ENCODE results near the gene GNAO1. TPM values are rescaled to one million over a fixed set of nuclear protein-coding genes. Genes with fewer than 3 reads are reported as not detected.
A peak's percentile ranks its signal among the peaks of the same experiment; 100 is the strongest.

Gene GNAO1
- polyA plus RNA-seq, 4 donors: 0.81 to 8.2 (median 3.2) TPM

DNA sequence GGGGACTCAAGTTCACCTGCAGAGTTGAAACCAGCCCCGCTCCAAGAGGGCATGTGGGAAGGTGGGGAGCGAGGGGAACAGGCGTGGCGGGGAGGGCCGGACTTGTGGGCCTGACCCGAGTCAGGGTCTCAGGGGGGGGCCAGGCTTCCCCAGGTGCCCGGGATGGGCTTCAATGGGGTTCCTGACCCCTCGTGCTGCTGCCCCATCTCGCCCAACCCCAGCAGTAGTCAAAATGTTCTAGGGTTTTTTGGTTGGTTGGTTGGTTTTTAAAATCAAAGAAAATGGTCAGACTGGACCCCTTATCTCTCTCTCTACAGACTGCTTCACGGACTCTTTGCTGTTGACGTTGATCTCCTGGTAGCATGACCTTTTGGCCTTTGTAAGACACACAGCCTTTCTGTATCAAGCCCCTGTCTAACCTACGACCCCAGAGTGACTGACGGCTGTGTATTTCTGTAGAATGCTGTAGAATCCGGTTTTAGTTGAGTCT lies 164.5 kb downstream of the GNAO1 start:
- Histone ChIP-seq H3K36me3 (ENCODE audit: control insufficient read depth in 3 of 3, insufficient read depth in 2 of 3, low read depth in 1 of 3, low read length in 3 of 3) (peaks cover 0 to 8% (median 0%) of the 10 kb centered on the region in 3 donors), H3K27ac (ENCODE audit: low read depth in 1 of 3, low read length in 2 of 3) (no peak overlapping the region), H3K4me1 (ENCODE audit: control insufficient read depth in 3 of 3, insufficient read depth in 2 of 3, low read depth in 1 of 3, low read length in 2 of 3) (peaks cover 0 to 14% (median 2%) of the 10 kb centered on the region in 3 donors), H3K9me3 (ENCODE audit: control insufficient read depth in 2 of 2, insufficient read depth in 1 of 2, low read depth in 1 of 2, low read length in 1 of 2) (no peaks in the 10 kb centered on the region), H3K4me3 (ENCODE audit: low read depth in 1 of 3, low read length in 3 of 3) (peak overlapping the region in 1 of 3 donors; percentile 54), H3K27me3 (ENCODE audit: control insufficient read depth in 3 of 3, insufficient read depth in 3 of 3, low read length in 3 of 3) (no peaks in the 10 kb centered on the region)
- FAIRE-seq: no peak
- WGBS, 3 donors: 63 to 66% (median 64%) methylated on average over 14 of the region's 14 CpGs
- no peak for DNase-seq

DNA sequence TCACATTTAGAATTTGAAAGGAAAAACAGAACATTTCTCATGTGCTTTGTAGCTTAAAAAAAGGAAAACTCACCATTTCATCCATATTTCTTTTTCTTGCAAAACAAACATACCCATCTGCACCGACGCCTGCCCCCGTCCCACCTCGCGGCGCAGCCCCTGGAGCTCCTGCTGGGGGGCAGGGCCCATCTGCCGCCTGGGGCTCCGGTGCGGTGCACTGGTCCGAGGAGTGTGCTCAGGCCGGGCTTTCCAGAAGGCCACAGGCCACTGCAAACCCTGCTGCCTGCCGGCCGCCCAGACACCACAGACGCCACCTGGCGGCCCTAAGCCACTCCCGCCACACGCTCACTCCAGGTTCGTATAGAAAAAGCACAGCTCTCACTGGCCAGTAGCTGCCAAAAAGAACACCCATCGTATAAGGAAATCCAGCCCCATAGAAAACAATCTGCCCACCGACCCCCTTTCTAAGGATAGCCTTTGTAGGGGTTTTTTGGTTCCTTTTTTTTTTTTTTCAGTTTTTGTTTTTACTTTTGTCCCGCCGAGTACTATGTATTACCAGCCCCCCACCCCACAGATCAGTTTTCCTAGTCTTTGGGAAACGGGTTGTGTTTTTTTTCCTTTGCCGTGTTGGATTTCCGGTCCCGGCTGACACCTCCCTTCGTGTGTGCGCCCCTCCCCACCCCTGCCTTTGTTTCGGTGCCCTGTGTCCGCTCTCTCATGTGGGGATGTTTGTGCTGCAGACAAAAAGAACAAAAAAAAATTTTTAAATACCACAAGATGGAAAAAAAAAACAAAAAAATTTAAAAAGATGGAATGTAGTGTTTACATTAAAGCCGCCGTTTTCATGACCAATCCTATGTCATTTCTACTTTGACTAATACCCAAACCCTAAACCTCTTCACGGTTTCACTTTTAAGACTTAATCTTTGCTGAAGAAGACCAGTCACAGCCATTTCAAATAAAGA lies 165.3 kb downstream of the GNAO1 start:
- Histone ChIP-seq H3K9me3 (ENCODE audit: control insufficient read depth in 2 of 2, insufficient read depth in 1 of 2, low read depth in 1 of 2, low read length in 1 of 2) (no peaks in the 10 kb centered on the region), H3K27me3 (ENCODE audit: control insufficient read depth in 3 of 3, insufficient read depth in 3 of 3, low read length in 3 of 3) (no peaks in the 10 kb centered on the region), H3K4me1 (ENCODE audit: control insufficient read depth in 3 of 3, insufficient read depth in 2 of 3, low read depth in 1 of 3, low read length in 2 of 3) (peaks cover 0 to 14% (median 2%) of the 10 kb centered on the region in 3 donors), H3K36me3 (ENCODE audit: control insufficient read depth in 3 of 3, insufficient read depth in 2 of 3, low read depth in 1 of 3, low read length in 3 of 3) (peaks cover 0 to 8% (median 0%) of the 10 kb centered on the region in 3 donors), H3K27ac (ENCODE audit: low read depth in 1 of 3, low read length in 2 of 3) (peak overlapping the region in 2 of 3 donors; percentile 9 to 40), H3K4me3 (ENCODE audit: low read depth in 1 of 3, low read length in 3 of 3) (peak overlapping the region in 2 of 3 donors; percentile 53 to 54)
- FAIRE-seq (no peak), DNase-seq (peak; percentile 70 to 85)
- 1 to 2% (median 1%) methylated on average over 33 of the region's 33 CpGs for WGBS, 3 donors

DNA sequence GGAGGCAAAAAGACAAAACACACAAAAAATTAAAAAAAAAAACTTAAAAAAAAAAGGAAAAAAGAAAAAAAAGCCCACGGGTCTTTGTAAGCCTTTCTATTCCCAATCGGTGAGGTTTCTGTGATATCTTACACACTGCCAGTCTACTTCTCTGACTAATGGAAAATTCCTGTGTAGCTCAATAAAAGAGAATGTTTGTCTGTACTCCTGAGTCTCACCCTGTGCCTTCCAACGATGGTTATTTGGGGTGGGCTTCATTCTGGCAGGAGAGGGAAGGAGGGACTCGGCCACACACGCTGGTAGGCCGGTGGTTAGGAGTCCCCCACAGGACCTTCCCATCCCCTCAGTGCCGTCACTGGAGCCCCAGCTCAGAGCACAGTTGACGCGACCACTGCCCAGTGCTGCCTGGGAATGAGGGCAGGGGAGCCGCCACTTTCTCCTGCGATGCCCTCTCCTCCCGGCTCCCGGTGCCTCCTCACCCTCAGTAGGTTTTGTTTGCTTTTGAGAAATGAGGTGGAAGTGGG lies 166.0 kb downstream of the GNAO1 start:
- peak; percentile 31 to 38 for DNase-seq

DNA sequence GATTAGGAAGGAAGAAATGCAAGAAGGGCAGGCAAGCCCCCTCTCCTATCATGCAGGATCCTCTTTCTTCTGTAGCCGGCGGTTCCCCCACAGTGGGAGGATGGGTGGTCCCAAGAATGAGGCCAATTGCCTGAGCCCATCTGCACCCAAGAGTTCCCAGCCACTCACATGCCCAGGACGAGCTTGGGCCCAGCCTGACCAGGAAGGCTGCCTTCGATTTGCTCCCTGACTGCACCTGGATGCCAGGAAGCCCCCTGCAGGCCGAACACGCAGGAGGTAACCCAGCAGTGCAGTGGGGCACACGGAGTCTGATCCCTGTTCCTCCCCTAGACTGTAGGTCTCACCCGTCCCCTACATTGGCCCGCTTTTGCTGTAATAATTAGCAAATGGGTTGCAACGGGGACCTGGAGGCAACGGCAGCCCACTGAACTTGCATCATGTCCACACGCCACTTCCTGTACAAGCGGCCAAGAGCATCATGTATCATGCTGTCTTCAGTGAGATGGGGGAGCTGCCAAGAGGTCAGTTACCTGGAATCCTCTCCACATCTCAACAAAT lies 166.6 kb downstream of the GNAO1 start:
- FAIRE-seq (no peak), DNase-seq (peak in 1 of 2 donors; percentile 18)
- peaks cover 0 to 20% (median 0%) of the 10 kb centered on the region in 3 donors for H3K36me3 ChIP-seq (ENCODE audit: control insufficient read depth in 3 of 3, insufficient read depth in 2 of 3, low read depth in 1 of 3, low read length in 3 of 3)
- H3K27me3 ChIP-seq (ENCODE audit: control insufficient read depth in 3 of 3, insufficient read depth in 3 of 3, low read length in 3 of 3): no peaks in the 10 kb centered on the region
- 70 to 85% (median 80%) methylated on average over 11 to 13 of the region's 13 CpGs for WGBS, 3 donors
- peaks cover 0 to 14% (median 2%) of the 10 kb centered on the region in 3 donors for H3K4me1 ChIP-seq (ENCODE audit: control insufficient read depth in 3 of 3, insufficient read depth in 2 of 3, low read depth in 1 of 3, low read length in 2 of 3)
- H3K27ac ChIP-seq (ENCODE audit: low read depth in 1 of 3, low read length in 2 of 3): peak overlapping the region in 1 of 3 donors; percentile 20
- H3K9me3 ChIP-seq (ENCODE audit: control insufficient read depth in 2 of 2, insufficient read depth in 1 of 2, low read depth in 1 of 2, low read length in 1 of 2): no peaks in the 10 kb centered on the region
- no peak overlapping the region for H3K4me3 ChIP-seq (ENCODE audit: low read depth in 1 of 3, low read length in 3 of 3)

More for the DNA sequence above, 166.0 kb downstream of the GNAO1 start:
- Histone ChIP-seq H3K4me1 (ENCODE audit: control insufficient read depth in 3 of 3, insufficient read depth in 2 of 3, low read depth in 1 of 3, low read length in 2 of 3) (peaks cover 0 to 14% (median 2%) of the 10 kb centered on the region in 3 donors), H3K4me3 (ENCODE audit: low read depth in 1 of 3, low read length in 3 of 3) (peak overlapping the region in 2 of 3 donors; percentile 53 to 54), H3K36me3 (ENCODE audit: control insufficient read depth in 3 of 3, insufficient read depth in 2 of 3, low read depth in 1 of 3, low read length in 3 of 3) (peaks cover 0 to 15% (median 0%) of the 10 kb centered on the region in 3 donors), H3K9me3 (ENCODE audit: control insufficient read depth in 2 of 2, insufficient read depth in 1 of 2, low read depth in 1 of 2, low read length in 1 of 2) (no peaks in the 10 kb centered on the region), H3K27me3 (ENCODE audit: control insufficient read depth in 3 of 3, insufficient read depth in 3 of 3, low read length in 3 of 3) (no peaks in the 10 kb centered on the region), H3K27ac (ENCODE audit: low read depth in 1 of 3, low read length in 2 of 3) (peak overlapping the region in 2 of 3 donors; percentile 9 to 20)
- WGBS, 3 donors: 52 to 58% (median 54%) methylated on average over 13 of the region's 13 CpGs
- no peak for FAIRE-seq

DNA sequence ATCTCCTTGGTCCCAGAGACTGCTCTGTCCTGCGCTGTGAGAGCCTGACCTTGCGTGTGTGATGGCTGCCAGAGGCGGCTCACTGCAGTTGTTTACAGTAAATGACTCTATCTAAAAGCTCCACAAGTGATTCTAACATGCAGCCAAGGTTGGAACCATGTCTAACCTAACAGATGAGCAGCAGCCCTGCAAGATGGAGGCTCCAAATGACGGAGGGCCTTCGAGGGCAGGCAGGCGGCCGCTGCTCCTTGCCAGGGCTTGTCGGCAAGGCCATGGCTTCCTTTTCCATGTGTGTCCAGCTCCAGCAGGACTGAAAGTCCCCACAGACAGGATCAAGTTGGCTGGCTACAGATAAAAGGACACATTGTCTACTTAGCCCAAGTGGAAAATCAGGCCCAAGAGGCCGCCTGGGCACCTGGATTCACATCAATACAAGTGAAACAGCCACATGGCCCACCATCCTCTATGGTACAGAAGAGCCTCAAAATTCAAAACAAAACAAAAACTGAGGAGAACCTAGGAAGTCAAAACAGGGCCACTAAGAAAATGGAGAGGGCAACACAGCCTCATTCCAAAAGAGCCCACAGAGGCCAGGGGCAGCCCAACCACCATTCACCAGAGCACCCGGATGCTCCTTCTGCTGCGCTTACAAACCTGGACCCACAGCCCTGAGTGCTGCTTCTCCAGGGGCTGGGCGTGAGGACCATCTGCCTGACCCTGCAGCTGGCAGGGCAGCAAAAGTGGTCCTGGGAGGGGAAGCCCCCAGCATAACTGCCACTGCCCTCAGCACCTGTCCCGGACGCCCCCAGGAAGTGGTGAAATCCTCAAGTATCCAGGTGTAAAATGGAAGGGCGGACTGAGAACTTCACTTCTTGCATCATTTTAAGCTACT lies 169.1 kb downstream of the GNAO1 start:
- Histone ChIP-seq H3K9me3 (ENCODE audit: control insufficient read depth in 2 of 2, insufficient read depth in 1 of 2, low read depth in 1 of 2, low read length in 1 of 2) (no peaks in the 10 kb centered on the region), H3K36me3 (ENCODE audit: control insufficient read depth in 3 of 3, insufficient read depth in 2 of 3, low read depth in 1 of 3, low read length in 3 of 3) (peaks cover 1 to 43% (median 7%) of the 10 kb centered on the region in 3 donors), H3K4me3 (ENCODE audit: low read depth in 1 of 3, low read length in 3 of 3) (no peak overlapping the region), H3K4me1 (ENCODE audit: control insufficient read depth in 3 of 3, insufficient read depth in 2 of 3, low read depth in 1 of 3, low read length in 2 of 3) (peaks cover 0 to 14% (median 2%) of the 10 kb centered on the region in 3 donors), H3K27ac (ENCODE audit: low read depth in 1 of 3, low read length in 2 of 3) (no peak overlapping the region), H3K27me3 (ENCODE audit: control insufficient read depth in 3 of 3, insufficient read depth in 3 of 3, low read length in 3 of 3) (no peaks in the 10 kb centered on the region)
- DNase-seq (no peak), FAIRE-seq (no peak)
- WGBS, 3 donors: 87 to 96% (median 92%) methylated on average over 15 of the region's 15 CpGs

DNA sequence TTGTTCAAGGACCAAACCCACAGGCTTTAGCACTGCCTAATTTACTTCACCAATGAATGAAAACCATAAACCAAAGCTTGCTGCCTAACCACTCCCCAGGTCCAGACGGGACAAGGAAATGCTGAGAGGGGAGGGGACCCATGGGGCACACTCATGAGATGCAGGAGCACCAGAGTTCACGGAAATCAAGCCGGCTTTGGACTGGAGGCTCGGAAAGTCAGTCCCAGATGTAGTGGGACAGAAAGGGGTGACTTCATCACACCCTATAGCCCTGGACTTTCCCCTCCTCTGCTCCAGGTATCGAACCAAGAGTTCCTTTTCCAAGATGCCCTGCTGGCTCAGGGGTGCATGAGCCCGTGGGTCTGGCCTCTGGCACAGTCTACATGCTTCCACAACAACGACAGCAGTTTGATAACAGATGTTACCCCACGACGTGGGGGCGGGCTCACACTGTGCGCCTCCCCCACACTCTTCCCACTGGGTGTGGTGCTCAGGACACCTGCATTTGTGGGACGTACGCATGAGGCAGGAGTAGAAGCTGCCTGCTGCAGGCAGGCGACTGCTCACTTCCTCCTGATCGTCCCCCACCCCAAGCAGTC lies 170.9 kb downstream of the GNAO1 start:
- H3K4me1 ChIP-seq (ENCODE audit: control insufficient read depth in 3 of 3, insufficient read depth in 2 of 3, low read depth in 1 of 3, low read length in 2 of 3): peaks cover 0 to 6% (median 0%) of the 10 kb centered on the region in 3 donors
- no peak for DNase-seq
- WGBS, 3 donors: 64 to 75% (median 73%) methylated on average over 15 of the region's 15 CpGs
- H3K9me3 ChIP-seq (ENCODE audit: control insufficient read depth in 2 of 2, insufficient read depth in 1 of 2, low read depth in 1 of 2, low read length in 1 of 2): no peaks in the 10 kb centered on the region
- H3K27me3 ChIP-seq (ENCODE audit: control insufficient read depth in 3 of 3, insufficient read depth in 3 of 3, low read length in 3 of 3): no peaks in the 10 kb centered on the region
- no peak overlapping the region for H3K27ac ChIP-seq (ENCODE audit: low read depth in 1 of 3, low read length in 2 of 3)
- H3K4me3 ChIP-seq (ENCODE audit: low read depth in 1 of 3, low read length in 3 of 3): no peak overlapping the region
- peaks cover 4 to 57% (median 13%) of the 10 kb centered on the region in 3 donors for H3K36me3 ChIP-seq (ENCODE audit: control insufficient read depth in 3 of 3, insufficient read depth in 2 of 3, low read depth in 1 of 3, low read length in 3 of 3)
- FAIRE-seq: no peak

DNA sequence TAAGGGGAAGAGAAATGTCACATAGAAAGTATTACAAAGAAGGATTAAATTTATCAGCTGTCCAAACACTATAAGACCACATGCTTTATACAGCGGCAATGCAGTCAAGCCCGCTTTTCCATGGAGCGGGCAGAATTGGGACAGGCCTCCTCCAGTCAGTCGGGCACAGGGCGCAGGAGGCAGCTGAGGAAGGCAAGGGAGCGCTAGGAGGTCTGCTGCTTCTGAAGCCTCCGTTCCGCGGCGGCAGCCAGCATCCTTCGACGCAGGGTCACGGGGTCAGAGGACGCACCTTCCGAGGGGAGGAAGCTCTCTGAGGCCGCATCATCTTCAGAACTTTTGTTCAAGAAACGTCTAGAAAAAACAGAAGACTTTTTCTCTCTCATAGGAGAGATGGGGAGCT lies 171.4 kb downstream of the GNAO1 start:
- Histone ChIP-seq H3K36me3 (ENCODE audit: control insufficient read depth in 3 of 3, insufficient read depth in 2 of 3, low read depth in 1 of 3, low read length in 3 of 3) (peaks cover 7 to 61% (median 13%) of the 10 kb centered on the region in 3 donors), H3K27ac (ENCODE audit: low read depth in 1 of 3, low read length in 2 of 3) (no peak overlapping the region), H3K27me3 (ENCODE audit: control insufficient read depth in 3 of 3, insufficient read depth in 3 of 3, low read length in 3 of 3) (no peaks in the 10 kb centered on the region), H3K4me3 (ENCODE audit: low read depth in 1 of 3, low read length in 3 of 3) (no peak overlapping the region), H3K4me1 (ENCODE audit: control insufficient read depth in 3 of 3, insufficient read depth in 2 of 3, low read depth in 1 of 3, low read length in 2 of 3) (peaks cover 0 to under 1% (median 0%) of the 10 kb centered on the region in 3 donors), H3K9me3 (ENCODE audit: control insufficient read depth in 2 of 2, insufficient read depth in 1 of 2, low read depth in 1 of 2, low read length in 1 of 2) (no peaks in the 10 kb centered on the region)
- no peak for DNase-seq
- no peak for FAIRE-seq
- 93 to 96% (median 94%) methylated on average over 17 of the region's 17 CpGs for WGBS, 3 donors
